ENCODE measurements around the gene CHCHD2. TPM values are rescaled to one million over a fixed set of nuclear protein-coding genes. Genes with fewer than 3 reads are reported as not detected.
"Not testable (repeated sequence)": the region's sequence is repeated elsewhere in the genome, so short reads cannot be mapped to it uniquely, and the experiment has no call there.

Gene CHCHD2
- total RNA-seq, 4 donors from 2014 or later, result 347 to 507 (median 416) TPM

- intact Hi-C loops (cut with DNase I), result no loop called here
- peaks cover 17 to 20% of the 10 kb centered on the region in 2 donors for H3K4me1 ChIP-seq
- DNase-seq, result peak; percentile 89 to 93
- H3K27me3 ChIP-seq, result no peaks in the 10 kb centered on the region
- no peak overlapping the region for H3K4me3 ChIP-seq (replicated peaks in 1 of 3)
- no peaks in the 10 kb centered on the region for H3K9me3 ChIP-seq
- TF ChIP-seq POLR2A (IDR thresholded peaks at IDR 0.05), result no peak
- no peak for TF ChIP-seq CTCF (IDR thresholded peaks at IDR 0.05)
- peaks cover 0 to 4% of the 10 kb centered on the region in 2 donors for H3K36me3 ChIP-seq
- WGBS, 2 donors, result 27 to 31% methylated on average over 9 to 13 of the region's 13 CpGs
- H3K27ac ChIP-seq, result no peak overlapping the region
These were observed 23.0 kb downstream of the CHCHD2 start for GRCh38 chr7:56083150-56083785.

GRCh38 chr7:56081626-56082340 is 24.5 kb downstream of the CHCHD2 start:
- WGBS, 2 donors, result 95 to 96% methylated on average over 23 to 29 of the region's 29 CpGs
- Histone ChIP-seq H3K9me3 (no peaks in the 10 kb centered on the region), H3K4me1 (peaks cover 17 to 20% of the 10 kb centered on the region in 2 donors), H3K36me3 (peaks cover 0 to 4% of the 10 kb centered on the region in 2 donors), H3K27ac (no peak overlapping the region), H3K27me3 (no peaks in the 10 kb centered on the region), H3K4me3 (replicated peaks in 1 of 3) (no peak overlapping the region)
- intact Hi-C loops (cut with DNase I), result no loop called here
- DNase-seq, result no peak
- TF ChIP-seq CTCF (IDR thresholded peaks at IDR 0.05) (no peak), POLR2A (IDR thresholded peaks at IDR 0.05) (no peak)

- 94 to 96% methylated on average over 6 to 20 of the region's 28 CpGs for WGBS, 2 donors
- intact Hi-C loops (cut with DNase I); H3K36me3 ChIP-seq; DNase-seq; H3K27me3 ChIP-seq; H3K9me3 ChIP-seq; H3K27ac ChIP-seq; H3K4me3 ChIP-seq (replicated peaks in 1 of 3): not testable (repeated sequence)
- H3K4me1 ChIP-seq, result peaks cover 17 to 20% of the 10 kb centered on the region in 2 donors
These were observed 25.4 kb downstream of the CHCHD2 start for GRCh38 chr7:56080726-56081435.

GRCh38 chr7:56079450-56080185 is 26.7 kb downstream of the CHCHD2 start:
- peak; percentile 50 to 71 for DNase-seq
- Histone ChIP-seq H3K27ac (peak overlapping the region in 2 of 3 donors; percentile 52 to 73), H3K36me3 (no peaks in the 10 kb centered on the region), H3K9me3 (no peaks in the 10 kb centered on the region), H3K27me3 (no peaks in the 10 kb centered on the region), H3K4me3 (replicated peaks in 1 of 3) (no peak overlapping the region), H3K4me1 (peaks cover 18 to 20% of the 10 kb centered on the region in 2 donors)
- intact Hi-C loops (cut with DNase I), result loop anchor here (10.0 kb wide), 1 partner anchor 195 kb away; the partner anchor contains the start of gene ZNF713
- WGBS, 2 donors, result 60 to 61% methylated on average over 12 of the region's 12 CpGs
- no peak for TF ChIP-seq POLR2A (IDR thresholded peaks at IDR 0.05)
- peak in 3 of 6 experiments; percentile 33 to 61 (median 37) for TF ChIP-seq CTCF (IDR thresholded peaks at IDR 0.05)

- Histone ChIP-seq H3K36me3 (no peaks in the 10 kb centered on the region), H3K9me3 (no peaks in the 10 kb centered on the region), H3K4me3 (replicated peaks in 1 of 3) (no peak overlapping the region), H3K27me3 (no peaks in the 10 kb centered on the region), H3K4me1 (peaks cover 16% of the 10 kb centered on the region in 2 donors), H3K27ac (no peak overlapping the region)
- DNase-seq, result no peak
- TF ChIP-seq CTCF (IDR thresholded peaks at IDR 0.05), result no peak
- TF ChIP-seq POLR2A (IDR thresholded peaks at IDR 0.05), result no peak
- intact Hi-C loops (cut with DNase I), result loop anchor here (10.0 kb wide), 1 partner anchor 193 kb away; the partner anchor contains the start of gene ZNF713
- 92 to 94% methylated on average over 8 to 16 of the region's 16 CpGs for WGBS, 2 donors
These were observed 28.1 kb downstream of the CHCHD2 start for GRCh38 chr7:56078196-56078595.

All from thyroid gland (tissue), 4 donors.